Common myeloid progenitor, CD34-positive (primary cell): ENCODE measurements around the gene ASMT. TPM values are rescaled to one million over a fixed set of nuclear protein-coding genes. Genes with fewer than 3 reads are reported as not detected.
"Not testable (repeated sequence)": the region's sequence is repeated elsewhere in the genome, so short reads cannot be mapped to it uniquely, and the experiment has no call there.

ENCODE experiments used
- CTCF ChIA-PET: fragments of 350-600 bp; sonication (Branson Sonifier 250); formaldehyde crosslinking; loops from one replicate; lab custom pipeline; 2021; ENCODE audit warnings: antibody characterized with exemption; lab: Charles Lee
- POLR2A ChIA-PET: fragments of 350-600 bp; sonication (Branson Sonifier 250); formaldehyde crosslinking; loops from one replicate; lab custom pipeline; 2021; ENCODE audit warnings: antibody characterized with exemption; lab: Charles Lee
- DNase-seq, 3 donors: peaks; one replicate each; pipeline versions ENCODE4 v3.0.0 to v3.0.0-alpha.2; 2013
- H3K27ac ChIP-seq, 2 experiments: 1 replicate in 1 of 2; 2 replicates in 1 of 2; pipeline ENCODE4 v1.7.0; 2013; ENCODE audit warnings: inconsistent platforms in 2 of 2, low read length in 2 of 2, mild to moderate bottlenecking in 2 of 2, low read depth in 1 of 2, moderate library complexity in 1 of 2; ENCODE audit not compliant: severe bottlenecking in 2 of 2, insufficient read depth in 1 of 2, poor library complexity in 1 of 2
- H3K27me3 ChIP-seq, 5 experiments: replicated peaks in 2 of 5; 1 replicate in 3 of 5; 2 replicates in 2 of 5; pipeline versions ENCODE4 v1.6.1 to v1.7.0; 2013; ENCODE audit warnings: low read length in 4 of 5, mild to moderate bottlenecking in 2 of 5, moderate library complexity in 2 of 5, inconsistent platforms in 1 of 5; ENCODE audit not compliant: insufficient read depth in 5 of 5, control insufficient read depth in 4 of 5
- H3K36me3 ChIP-seq, 4 experiments: 1 replicate in 2 of 4; 2 replicates in 2 of 4; pipeline versions ENCODE4 v1.6.1 to v1.7.0; 2013; ENCODE audit warnings: low read length in 3 of 4, control low read depth in 1 of 4, mild to moderate bottlenecking in 1 of 4; ENCODE audit not compliant: control insufficient read depth in 4 of 4, insufficient read depth in 4 of 4
- H3K4me1 ChIP-seq, 4 experiments: 1 replicate in 3 of 4; 2 replicates in 1 of 4; pipeline versions ENCODE4 v1.6.1 to v1.7.1; 2013; ENCODE audit warnings: low read length in 3 of 4, mild to moderate bottlenecking in 3 of 4, control low read depth in 1 of 4, inconsistent platforms in 1 of 4, moderate library complexity in 1 of 4; ENCODE audit not compliant: control insufficient read depth in 4 of 4, insufficient read depth in 4 of 4; ENCODE audit errors: control extremely low read depth in 1 of 4
- H3K4me3 ChIP-seq, 7 experiments: 1 replicate in 4 of 7; 2 replicates in 3 of 7; pipeline versions ENCODE4 v1.5.1 to v1.7.0; 2013; ENCODE audit warnings: mild to moderate bottlenecking in 7 of 7, low read length in 6 of 7, moderate library complexity in 6 of 7, inconsistent platforms in 2 of 7, low read depth in 2 of 7, control low read depth in 1 of 7; ENCODE audit not compliant: insufficient read depth in 4 of 7, control insufficient read depth in 1 of 7; ENCODE audit errors: extremely low read depth in 1 of 7
- H3K9me3 ChIP-seq, 5 experiments: 1 replicate in 4 of 5; 2 replicates in 1 of 5; pipeline versions ENCODE4 v1.6.1 to v1.7.1; 2013; ENCODE audit warnings: low read length in 4 of 5, mild to moderate bottlenecking in 2 of 5, inconsistent platforms in 1 of 5, low read depth in 1 of 5, moderate library complexity in 1 of 5; ENCODE audit not compliant: control insufficient read depth in 4 of 5, insufficient read depth in 2 of 5; ENCODE audit errors: control extremely low read depth in 1 of 5
- WGBS: methylation state at CpG from one replicate; pipeline ENCODE4 v1.1.5; 2013; ENCODE audit not compliant: insufficient coverage; 5-methylcytosine and 5-hydroxymethylcytosine counted together
- polyA plus RNA-seq: library from polyadenylated mRNA; unstranded; fragments of 120-200 nt; gene quantifications from one replicate; pipeline ENCODE4 v1.2.1, GENCODE V29; 2013

The ASMT gene, protein sequence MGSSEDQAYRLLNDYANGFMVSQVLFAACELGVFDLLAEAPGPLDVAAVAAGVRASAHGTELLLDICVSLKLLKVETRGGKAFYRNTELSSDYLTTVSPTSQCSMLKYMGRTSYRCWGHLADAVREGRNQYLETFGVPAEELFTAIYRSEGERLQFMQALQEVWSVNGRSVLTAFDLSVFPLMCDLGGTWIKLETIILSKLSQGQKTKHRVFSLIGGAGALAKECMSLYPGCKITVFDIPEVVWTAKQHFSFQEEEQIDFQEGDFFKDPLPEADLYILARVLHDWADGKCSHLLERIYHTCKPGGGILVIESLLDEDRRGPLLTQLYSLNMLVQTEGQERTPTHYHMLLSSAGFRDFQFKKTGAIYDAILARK
- 0.17 TPM for polyA plus RNA-seq

DNA sequence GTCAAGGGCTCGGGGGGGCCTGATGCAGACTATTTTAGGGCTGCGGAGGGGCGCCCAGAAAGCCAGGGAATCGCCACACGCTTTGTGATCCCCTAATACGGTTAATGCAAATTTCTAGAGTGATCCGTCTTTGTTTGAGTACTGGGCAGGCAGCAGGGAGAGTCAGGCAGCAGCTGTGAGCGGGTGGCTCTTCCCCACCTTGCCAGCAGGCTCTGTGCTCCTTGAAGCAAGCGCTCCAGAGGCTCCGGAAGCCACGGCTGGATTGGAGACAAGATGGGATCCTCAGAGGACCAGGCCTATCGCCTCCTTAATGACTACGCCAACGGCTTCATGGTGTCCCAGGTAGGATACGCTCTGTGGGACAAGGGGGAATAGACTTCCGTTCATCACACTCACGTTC, at the start of gene ASMT:
Gene ASMT, plus strand, starts transcription at position 133 of the 400 bp plus-strand sequence. Its CDS starts 141 bp downstream, at position 274.
- no peak for DNase-seq
- CTCF ChIA-PET: no interaction called here
- no peaks in the 10 kb centered on the region for H3K36me3 ChIP-seq
- peaks cover 0 to 12% (median 10%) of the 10 kb centered on the region in 4 experiments for H3K4me1 ChIP-seq
- POLR2A ChIA-PET: no interaction called here
- H3K27me3 ChIP-seq: no peaks in the 10 kb centered on the region
- H3K4me3 ChIP-seq: no peak within 1 kb of the TSS
- no peaks in the 10 kb centered on the region for H3K9me3 ChIP-seq
- H3K27ac ChIP-seq: no peak within 1 kb of the TSS
- WGBS: 93% methylated on average over 17 of the region's 17 CpGs

DNA sequence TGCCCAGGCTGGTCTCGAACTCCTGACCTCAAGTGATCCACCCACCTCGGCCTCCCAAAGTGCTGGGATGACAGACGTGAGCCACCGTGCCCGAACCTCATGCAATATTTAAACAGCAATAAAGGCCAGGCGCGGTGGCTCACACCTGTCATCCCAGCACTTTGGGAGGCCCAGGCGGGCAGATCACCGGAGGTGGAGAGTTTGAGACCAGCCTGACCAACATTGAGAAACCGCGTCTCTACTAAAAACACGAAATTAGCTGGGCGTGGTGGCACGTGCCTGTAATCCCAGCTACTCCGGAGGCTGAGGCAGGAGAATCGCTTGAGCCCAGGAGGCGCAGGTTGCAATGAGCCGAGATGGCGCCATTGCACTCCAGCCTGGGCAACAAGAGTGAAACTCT, 40.7 kb upstream of the ASMT start:
- POLR2A ChIA-PET, CTCF ChIA-PET, H3K9me3 ChIP-seq: not testable (repeated sequence)

DNA sequence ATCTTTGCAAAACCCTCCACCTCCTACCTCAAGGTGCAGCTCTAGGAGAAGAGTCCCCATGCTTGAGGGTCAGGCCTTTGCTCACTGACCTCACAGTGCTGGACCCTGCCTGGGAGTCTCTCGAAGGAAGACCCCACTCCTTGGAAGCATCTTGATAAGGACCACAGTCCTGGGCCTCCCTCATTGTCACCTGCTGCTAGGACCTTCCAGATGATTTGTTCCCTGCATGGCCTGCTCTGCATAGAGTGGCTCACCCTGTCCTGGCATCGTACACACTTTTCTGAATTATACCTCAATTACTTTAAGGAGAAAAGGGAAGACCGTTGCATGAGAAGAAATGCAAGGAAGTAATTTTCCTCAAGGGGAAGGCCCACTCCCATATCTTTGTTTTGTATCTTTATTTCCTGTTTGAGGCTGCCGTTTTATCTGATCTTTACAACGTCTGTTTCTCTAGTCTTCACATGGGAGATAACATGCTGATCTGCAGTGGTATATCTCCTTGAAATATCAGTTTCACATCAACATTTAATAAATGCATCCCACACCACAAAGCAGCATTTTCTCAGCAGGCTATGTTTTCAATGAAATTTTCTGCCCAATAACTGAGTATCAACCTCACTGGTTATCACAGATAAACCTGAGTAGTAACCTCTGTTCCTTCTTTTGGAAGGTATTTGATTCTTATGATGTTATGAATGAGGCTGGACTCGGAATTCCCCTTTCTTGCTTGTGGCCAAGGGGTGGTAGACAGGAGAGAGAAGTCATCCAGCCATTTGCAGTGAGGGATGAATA, 38.5 kb upstream of the ASMT start:
- no peak overlapping the region for H3K27ac ChIP-seq
- H3K36me3 ChIP-seq: no peaks in the 10 kb centered on the region
- H3K4me3 ChIP-seq: peak overlapping the region in 2 of 7 experiments; percentile 2 to 17
- WGBS: 47% methylated on average over 4 of the region's 6 CpGs
- peak in 2 of 3 donors; percentile 55 to 64 for DNase-seq
- ChIA-PET CTCF (no interaction called here), POLR2A (no interaction called here)
- H3K9me3 ChIP-seq: no peaks in the 10 kb centered on the region
- peaks cover 3 to 44% (median 27%) of the 10 kb centered on the region in 4 experiments for H3K4me1 ChIP-seq
- H3K27me3 ChIP-seq: no peaks in the 10 kb centered on the region

More for the DNA sequence above, 40.7 kb upstream of the ASMT start:
- H3K27ac ChIP-seq, H3K36me3 ChIP-seq, DNase-seq, H3K27me3 ChIP-seq, H3K4me3 ChIP-seq: not testable (repeated sequence)
- 95% methylated on average over 16 of the region's 19 CpGs for WGBS
- H3K4me1 ChIP-seq: peaks cover 3 to 54% (median 38%) of the 10 kb centered on the region in 4 experiments

DNA sequence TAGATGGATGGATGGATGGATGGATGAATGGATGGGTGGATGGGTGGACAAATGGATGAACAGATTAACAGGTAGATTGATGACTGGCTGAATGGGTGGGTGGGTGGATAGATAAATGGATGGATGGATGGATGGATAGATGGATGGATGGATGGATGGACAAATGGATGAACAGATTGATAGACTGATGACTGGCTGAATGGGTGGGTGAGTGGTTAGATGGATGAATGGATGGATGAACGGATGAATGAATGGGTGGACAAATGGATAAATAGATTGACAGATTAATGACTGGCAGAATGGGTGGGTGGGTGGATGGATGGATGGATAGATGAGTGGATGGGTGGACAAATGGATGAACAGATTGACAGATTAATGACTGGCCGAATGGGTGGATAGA, 37.0 kb upstream of the ASMT start:
- Histone ChIP-seq H3K27ac (no peak overlapping the region), H3K4me1 (peaks cover 3 to 30% (median 13%) of the 10 kb centered on the region in 4 experiments), H3K27me3 (no peaks in the 10 kb centered on the region), H3K9me3 (no peaks in the 10 kb centered on the region), H3K36me3 (no peaks in the 10 kb centered on the region), H3K4me3 (no peak overlapping the region)
- POLR2A ChIA-PET: no interaction called here
- 92% methylated on average over 1 of the region's 2 CpGs for WGBS
- no peak for DNase-seq
- CTCF ChIA-PET: no interaction called here

DNA sequence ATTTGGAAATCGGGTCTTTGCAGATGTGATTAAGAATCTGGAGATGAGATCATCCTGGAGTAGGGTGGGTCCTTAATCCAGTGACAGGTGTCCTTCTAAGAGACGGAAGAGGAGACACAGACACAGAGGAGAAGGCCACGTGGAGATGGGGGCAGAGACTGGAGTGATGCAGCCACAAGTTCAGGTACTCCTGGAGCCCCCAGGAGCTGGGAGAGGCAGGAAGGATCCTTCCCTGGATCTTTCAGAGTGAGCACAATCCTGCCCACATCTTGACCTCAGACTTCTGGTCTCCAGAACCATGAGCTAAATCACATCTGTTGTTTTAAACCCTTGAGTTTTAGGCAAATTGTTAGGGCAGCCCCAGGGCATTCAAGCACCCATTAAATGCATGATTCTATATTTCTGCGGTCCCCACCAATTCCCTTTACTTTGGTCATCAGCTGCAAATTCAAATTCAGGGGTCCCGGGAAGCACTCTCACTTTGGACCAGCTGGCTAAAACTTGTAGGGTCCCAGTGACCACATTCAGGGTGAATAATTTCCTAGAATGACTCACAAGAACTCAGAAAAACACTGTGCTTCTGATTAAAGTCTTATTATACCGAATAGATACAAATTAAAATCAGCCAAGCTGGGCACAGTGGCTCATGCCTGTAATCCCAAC, 36.2 kb upstream of the ASMT start:
- Histone ChIP-seq H3K4me3 (no peak overlapping the region), H3K4me1 (peaks cover 3 to 26% (median 12%) of the 10 kb centered on the region in 4 experiments), H3K36me3 (peaks cover 0 to 3% (median 0%) of the 10 kb centered on the region in 4 experiments), H3K27me3 (no peaks in the 10 kb centered on the region), H3K27ac (no peak overlapping the region), H3K9me3 (no peaks in the 10 kb centered on the region)
- DNase-seq: peak in 1 of 3 donors; percentile 30
- 78% methylated on average over 5 of the region's 6 CpGs for WGBS
- ChIA-PET CTCF (no interaction called here), POLR2A (no interaction called here)

DNA sequence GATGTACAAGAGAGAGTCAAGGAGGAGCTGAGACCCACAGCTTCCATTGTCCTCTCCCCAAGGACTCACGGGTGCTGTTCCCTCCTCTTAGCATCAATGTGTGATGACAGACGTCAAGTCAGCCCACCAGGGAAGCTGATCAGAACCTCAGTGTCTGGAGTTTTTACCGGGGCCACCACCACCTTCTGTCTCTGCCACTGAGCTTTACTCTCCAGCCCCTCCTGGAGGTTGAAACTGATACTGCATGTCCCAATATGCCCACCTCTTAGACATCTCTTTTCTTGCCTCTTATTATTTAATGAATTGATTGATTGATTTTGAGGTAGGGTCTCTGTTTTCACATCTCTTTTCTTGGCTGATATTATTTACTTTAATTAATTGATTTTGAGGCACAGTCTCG, 33.7 kb upstream of the ASMT start:
- Histone ChIP-seq H3K36me3 (peaks cover 0 to 3% (median 0%) of the 10 kb centered on the region in 4 experiments), H3K4me1 (peaks cover 3 to 17% (median 10%) of the 10 kb centered on the region in 4 experiments), H3K9me3 (no peaks in the 10 kb centered on the region), H3K27me3 (no peaks in the 10 kb centered on the region), H3K4me3 (no peak overlapping the region), H3K27ac (no peak overlapping the region)
- DNase-seq: peak; percentile 68 to 93 (median 93)
- WGBS: 71% methylated on average over 3 of the region's 4 CpGs
- ChIA-PET POLR2A (no interaction called here), CTCF (no interaction called here)
